Measurements from ENCODE around the gene PDXP.

DNA sequence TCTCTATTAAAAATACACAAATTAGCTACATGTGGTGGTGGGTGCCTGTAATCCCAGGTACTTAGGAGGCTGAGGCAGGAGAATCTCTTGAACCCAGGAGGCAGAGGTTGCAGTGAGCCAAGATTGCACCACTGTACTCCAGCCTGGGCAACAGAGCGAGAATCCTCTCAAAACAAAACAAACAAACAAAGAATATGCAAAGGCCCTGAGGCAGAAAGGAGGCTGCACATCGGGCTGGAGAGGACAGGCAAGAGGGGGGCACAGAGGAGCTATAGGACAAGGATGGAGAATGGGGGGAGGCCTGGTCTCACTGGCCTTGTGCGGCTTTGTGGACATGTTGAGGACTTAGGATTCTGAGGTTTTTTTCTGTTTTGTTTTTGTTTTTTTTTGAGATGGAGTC lies 46.7 kb downstream of the PDXP start:
- TF ChIP-seq POLR2A (IDR thresholded peaks at IDR 0.05): no peak
- TF ChIP-seq, protein P1, sequence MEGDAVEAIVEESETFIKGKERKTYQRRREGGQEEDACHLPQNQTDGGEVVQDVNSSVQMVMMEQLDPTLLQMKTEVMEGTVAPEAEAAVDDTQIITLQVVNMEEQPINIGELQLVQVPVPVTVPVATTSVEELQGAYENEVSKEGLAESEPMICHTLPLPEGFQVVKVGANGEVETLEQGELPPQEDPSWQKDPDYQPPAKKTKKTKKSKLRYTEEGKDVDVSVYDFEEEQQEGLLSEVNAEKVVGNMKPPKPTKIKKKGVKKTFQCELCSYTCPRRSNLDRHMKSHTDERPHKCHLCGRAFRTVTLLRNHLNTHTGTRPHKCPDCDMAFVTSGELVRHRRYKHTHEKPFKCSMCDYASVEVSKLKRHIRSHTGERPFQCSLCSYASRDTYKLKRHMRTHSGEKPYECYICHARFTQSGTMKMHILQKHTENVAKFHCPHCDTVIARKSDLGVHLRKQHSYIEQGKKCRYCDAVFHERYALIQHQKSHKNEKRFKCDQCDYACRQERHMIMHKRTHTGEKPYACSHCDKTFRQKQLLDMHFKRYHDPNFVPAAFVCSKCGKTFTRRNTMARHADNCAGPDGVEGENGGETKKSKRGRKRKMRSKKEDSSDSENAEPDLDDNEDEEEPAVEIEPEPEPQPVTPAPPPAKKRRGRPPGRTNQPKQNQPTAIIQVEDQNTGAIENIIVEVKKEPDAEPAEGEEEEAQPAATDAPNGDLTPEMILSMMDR (IDR thresholded peaks at IDR 0.05 in 4 of 5, conservative IDR thresholded peaks at IDR 0.05 in 1 of 5): no peak
